WTC11 (cell line): ENCODE measurements around the gene NXPH3. TPM values are rescaled to one million over a fixed set of nuclear protein-coding genes. Genes with fewer than 3 reads are reported as not detected.

Experiments
- ATAC-seq: fragments of 200-7000 bp; cut with Tn5 transposase; 2 replicates; pipeline ENCODE4 v1.10.0; 2021; ENCODE audit warnings: mild to moderate bottlenecking, moderate library complexity
- CTCF ChIA-PET: fragments of 300-600 bp; sonication (Branson Sonifier 250); formaldehyde crosslinking; loops from one replicate; lab custom pipeline; 2021; ENCODE audit warnings: antibody characterized with exemption; lab: Charles Lee
- POLR2A ChIA-PET: fragments of 350-600 bp; sonication (Branson Sonifier 250); formaldehyde crosslinking; loops from one replicate; lab custom pipeline; 2021; ENCODE audit warnings: antibody characterized with exemption; lab: Charles Lee
- DNase-seq: peaks from one replicate; pipeline ENCODE4 v3.0.0; 2021; ENCODE audit warnings: low spot score
- H3K27ac Mint-ChIP-seq: 2 replicates; pipeline ENCODE4 v1.8.0; 2021; ENCODE audit warnings: mixed read lengths
- H3K27me3 Mint-ChIP-seq: 2 replicates; pipeline ENCODE4 v1.8.0; 2021; ENCODE audit warnings: low read depth, mild to moderate bottlenecking, moderate library complexity, mixed read lengths
- H3K36me3 Mint-ChIP-seq: 2 replicates; pipeline ENCODE4 v1.8.0; 2021; ENCODE audit warnings: mixed read lengths
- H3K4me1 Mint-ChIP-seq: 2 replicates; pipeline ENCODE4 v1.8.0; 2022; ENCODE audit warnings: mixed read lengths
- H3K4me3 Mint-ChIP-seq: 2 replicates; pipeline ENCODE4 v1.8.0; 2021; ENCODE audit warnings: mild to moderate bottlenecking, moderate library complexity, mixed read lengths
- H3K9me3 Mint-ChIP-seq: 2 replicates; pipeline ENCODE4 v1.8.0; 2021; ENCODE audit warnings: mixed read lengths
- ATF1 ChIP-seq: sonication (generic); formaldehyde crosslinking; IDR thresholded peaks from 2 replicates; pipeline ENCODE4 v1.8.1; 2023; ENCODE audit warnings: mild to moderate bottlenecking, moderate library complexity, missing genetic modification reagents
- ELF4 ChIP-seq: sonication (generic); formaldehyde crosslinking; IDR thresholded peaks from 2 replicates; pipeline ENCODE4 v1.8.1; 2022; ENCODE audit warnings: low read depth, mild to moderate bottlenecking, moderate library complexity, missing genetic modification reagents
- ETV6 ChIP-seq: sonication (generic); formaldehyde crosslinking; IDR thresholded peaks from 2 replicates; pipeline ENCODE4 v1.8.1; 2022; ENCODE audit warnings: mild to moderate bottlenecking, missing genetic modification reagents
- FOXP1 ChIP-seq: sonication (generic); formaldehyde crosslinking; IDR thresholded peaks from 2 replicates; pipeline ENCODE4 v1.8.0; 2022; ENCODE audit warnings: missing genetic modification reagents, mild to moderate bottlenecking, moderate library complexity, borderline replicate concordance
- GRHL2 ChIP-seq: fragments of 250-450 bp; sonication (Bioruptor Pico); IDR thresholded peaks from 2 replicates; pipeline ENCODE4 v1.8.0; 2022; ENCODE audit warnings: mild to moderate bottlenecking, moderate library complexity; ENCODE audit not compliant: insufficient replicate concordance, severe bottlenecking
- JAZF1 ChIP-seq: fragments of 250-450 bp; sonication (Bioruptor Pico); IDR thresholded peaks from 2 replicates; pipeline ENCODE4 v1.9.0; 2021; ENCODE audit warnings: moderate library complexity, mild to moderate bottlenecking, inconsistent platforms
- NR1H2 ChIP-seq: sonication (generic); formaldehyde crosslinking; IDR thresholded peaks from 2 replicates; pipeline ENCODE4 v1.9.0; 2021; ENCODE audit warnings: mild to moderate bottlenecking, moderate library complexity, missing genetic modification reagents
- RORB ChIP-seq: fragments of 250-450 bp; sonication (Bioruptor Pico); IDR thresholded peaks from 2 replicates; pipeline ENCODE4 v1.9.0; 2021; ENCODE audit warnings: mild to moderate bottlenecking
- SMAD3 ChIP-seq: sonication (generic); formaldehyde crosslinking; IDR thresholded peaks from 2 replicates; pipeline ENCODE4 v1.8.0; 2022; ENCODE audit warnings: missing genetic modification reagents, mild to moderate bottlenecking, borderline replicate concordance
- SMAD4 ChIP-seq: sonication (generic); formaldehyde crosslinking; IDR thresholded peaks from 2 replicates; pipeline ENCODE4 v1.8.0; 2022; ENCODE audit warnings: mild to moderate bottlenecking, missing genetic modification reagents
- ZNF219 ChIP-seq: sonication (generic); formaldehyde crosslinking; IDR thresholded peaks from 2 replicates; pipeline ENCODE4 v1.8.0; 2023; ENCODE audit warnings: missing genetic modification reagents, mild to moderate bottlenecking, borderline replicate concordance
- ZNF232 ChIP-seq: sonication (generic); formaldehyde crosslinking; IDR thresholded peaks from 2 replicates; pipeline ENCODE4 v1.8.0; 2022; ENCODE audit warnings: mild to moderate bottlenecking, missing genetic modification reagents
- ZNF423 ChIP-seq: fragments of 250-450 bp; sonication (Bioruptor Pico); IDR thresholded peaks from 2 replicates; pipeline ENCODE4 v2.1.2; 2022; ENCODE audit warnings: mild to moderate bottlenecking, moderate library complexity
- total RNA-seq: library from RNA; stranded (reverse); gene quantifications from 3 replicates; pipeline ENCODE4 v1.2.3, GENCODE V29; 2021
- TF ChIP-seq, protein P1 (sequence below): sonication (generic); formaldehyde crosslinking; IDR thresholded peaks from 2 replicates; pipeline ENCODE4 v1.8.1; 2022; ENCODE audit warnings: missing genetic modification reagents, borderline replicate concordance
- TF ChIP-seq, protein P2 (sequence below): sonication (generic); formaldehyde crosslinking; IDR thresholded peaks from 2 replicates; pipeline ENCODE4 v1.8.1; 2023; ENCODE audit warnings: mild to moderate bottlenecking, missing genetic modification reagents, moderate library complexity
- TF ChIP-seq, protein P3 (sequence below): fragments of 250-450 bp; sonication (Bioruptor Pico); IDR thresholded peaks from 2 replicates; pipeline ENCODE4 v1.8.0; 2021; ENCODE audit warnings: mild to moderate bottlenecking
- TF ChIP-seq, protein P4 (sequence below): sonication (generic); formaldehyde crosslinking; IDR thresholded peaks from 2 replicates; pipeline ENCODE4 v1.8.1; 2022; ENCODE audit warnings: low read depth, mild to moderate bottlenecking, moderate library complexity, missing genetic modification reagents, borderline replicate concordance

Gene NXPH3
- total RNA-seq, 1 experiment from 2014 or later, result 3.4 TPM

DNA sequence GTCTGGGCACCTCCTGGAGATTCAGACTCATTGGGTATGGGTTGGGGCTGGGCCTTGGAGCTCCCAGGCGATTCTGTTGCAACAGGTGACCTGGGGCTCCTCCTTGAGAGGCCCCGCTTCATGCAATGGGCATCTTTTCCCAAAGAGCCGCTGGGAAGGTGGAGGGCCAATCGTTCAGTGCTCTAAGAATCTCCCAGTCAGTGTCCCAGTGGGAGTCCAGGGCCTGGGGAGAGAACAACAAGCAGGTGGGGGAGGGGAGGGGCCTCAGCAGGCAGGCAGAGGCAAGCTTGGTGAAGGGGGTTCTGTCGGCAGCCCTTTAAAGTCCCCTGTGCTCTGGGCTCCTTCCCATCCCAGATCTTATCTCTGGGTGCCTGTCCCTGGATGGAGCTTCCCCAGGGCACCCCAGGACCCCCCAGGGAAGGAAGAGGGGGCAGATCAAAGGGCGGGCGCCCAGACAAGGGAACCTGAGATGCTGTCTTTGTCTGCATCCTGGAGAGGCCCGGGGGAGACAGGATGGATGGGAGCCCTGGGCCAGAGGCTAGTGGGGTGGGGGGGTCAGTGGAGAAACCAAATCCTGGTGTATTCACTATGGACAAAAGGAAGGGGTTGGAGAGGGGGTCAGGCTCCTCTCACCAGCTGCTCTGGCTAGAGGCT lies 30.5 kb upstream of the NXPH3 start:
- Mint-ChIP-seq H3K4me1 (peaks cover 30% of the 10 kb centered on the region), H3K36me3 (no peaks in the 10 kb centered on the region), H3K9me3 (peaks cover 17% of the 10 kb centered on the region), H3K27ac (no peak overlapping the region), H3K27me3 (peaks cover 5% of the 10 kb centered on the region; the same call in 1 of the 2 replicates), H3K4me3 (no peak overlapping the region)
- ATAC-seq, result no peak
- peak; percentile 61 for TF ChIP-seq ZNF423 (CRISPR knock-in tag)
- TF ChIP-seq, protein P1, sequence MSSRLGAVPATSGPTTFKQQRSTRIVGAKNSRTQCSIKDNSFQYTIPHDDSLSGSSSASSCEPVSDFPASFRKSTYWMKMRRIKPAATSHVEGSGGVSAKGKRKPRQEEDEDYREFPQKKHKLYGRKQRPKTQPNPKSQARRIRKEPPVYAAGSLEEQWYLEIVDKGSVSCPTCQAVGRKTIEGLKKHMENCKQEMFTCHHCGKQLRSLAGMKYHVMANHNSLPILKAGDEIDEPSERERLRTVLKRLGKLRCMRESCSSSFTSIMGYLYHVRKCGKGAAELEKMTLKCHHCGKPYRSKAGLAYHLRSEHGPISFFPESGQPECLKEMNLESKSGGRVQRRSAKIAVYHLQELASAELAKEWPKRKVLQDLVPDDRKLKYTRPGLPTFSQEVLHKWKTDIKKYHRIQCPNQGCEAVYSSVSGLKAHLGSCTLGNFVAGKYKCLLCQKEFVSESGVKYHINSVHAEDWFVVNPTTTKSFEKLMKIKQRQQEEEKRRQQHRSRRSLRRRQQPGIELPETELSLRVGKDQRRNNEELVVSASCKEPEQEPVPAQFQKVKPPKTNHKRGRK (CRISPR knock-in tag), result no peak
- no peak for DNase-seq
- POLR2A ChIA-PET, result no interaction called here
- CTCF ChIA-PET, result interaction anchor here (1.0 to 7.4 kb wide), 6 partner anchors 11 to 137 kb away, joined by 4 to 68 read pairs (median 12); no protein-coding TSS in a partner anchor

DNA sequence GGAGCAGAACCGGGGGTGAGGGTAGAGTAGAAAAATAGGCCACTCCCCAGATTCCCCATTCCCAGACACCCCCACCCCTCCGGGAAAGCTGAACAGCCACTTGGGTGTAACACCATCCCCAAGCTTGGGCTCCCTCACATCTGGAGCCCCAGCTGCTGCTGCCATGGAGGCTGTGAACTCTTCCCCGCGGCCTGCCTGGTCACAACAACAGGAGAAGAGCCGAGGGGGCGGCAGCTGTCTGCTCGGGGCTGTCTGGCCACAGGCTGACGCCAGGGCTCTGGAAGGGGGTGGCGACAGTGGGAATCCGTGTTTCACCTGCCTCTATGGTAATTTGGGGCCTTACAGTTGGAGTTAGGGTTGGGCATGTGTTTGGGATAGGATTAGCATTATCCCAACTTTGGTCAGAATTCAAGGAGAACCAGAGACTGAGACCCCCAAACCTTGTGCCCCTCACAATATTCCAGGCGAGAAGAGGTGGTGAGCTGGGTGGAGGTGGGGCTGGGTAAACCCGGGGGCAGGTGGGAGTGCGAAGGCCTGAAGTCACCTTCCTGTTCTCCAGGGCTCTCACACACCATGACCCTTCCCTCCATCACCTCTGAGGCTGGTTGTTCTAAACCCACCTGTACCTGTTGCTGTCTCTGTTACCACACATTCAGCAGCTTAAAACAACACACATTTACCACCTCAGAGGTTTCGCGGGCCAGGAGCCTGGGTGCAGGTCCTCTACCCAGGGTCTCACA lies 29.7 kb upstream of the NXPH3 start:
- ChIA-PET CTCF (interaction anchor here (1.1 to 7.4 kb wide), 6 partner anchors 10 to 138 kb away, joined by 4 to 68 read pairs (median 24); partner anchors contain the start of gene NGFR), POLR2A (no interaction called here)
- Mint-ChIP-seq H3K4me1 (peaks cover 30% of the 10 kb centered on the region), H3K27me3 (peaks cover 5% of the 10 kb centered on the region; the same call in 1 of the 2 replicates), H3K36me3 (no peaks in the 10 kb centered on the region), H3K9me3 (peaks cover 17% of the 10 kb centered on the region), H3K27ac (no peak overlapping the region), H3K4me3 (no peak overlapping the region)
- no peak for ATAC-seq
- no peak for TF ChIP-seq ZNF219 (CRISPR knock-in tag)
- no peak for TF ChIP-seq ZNF232
- TF ChIP-seq ATF1, result no peak
- TF ChIP-seq, protein P2, sequence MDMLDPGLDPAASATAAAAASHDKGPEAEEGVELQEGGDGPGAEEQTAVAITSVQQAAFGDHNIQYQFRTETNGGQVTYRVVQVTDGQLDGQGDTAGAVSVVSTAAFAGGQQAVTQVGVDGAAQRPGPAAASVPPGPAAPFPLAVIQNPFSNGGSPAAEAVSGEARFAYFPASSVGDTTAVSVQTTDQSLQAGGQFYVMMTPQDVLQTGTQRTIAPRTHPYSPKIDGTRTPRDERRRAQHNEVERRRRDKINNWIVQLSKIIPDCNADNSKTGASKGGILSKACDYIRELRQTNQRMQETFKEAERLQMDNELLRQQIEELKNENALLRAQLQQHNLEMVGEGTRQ (CRISPR knock-in tag), result no peak
- TF ChIP-seq RORB (CRISPR knock-in tag), result no peak
- TF ChIP-seq ELF4, result no peak
- TF ChIP-seq GRHL2 (CRISPR knock-in tag), result no peak
- TF ChIP-seq, protein P1 (CRISPR knock-in tag), result no peak
- TF ChIP-seq JAZF1, result no peak
- TF ChIP-seq, protein P3, sequence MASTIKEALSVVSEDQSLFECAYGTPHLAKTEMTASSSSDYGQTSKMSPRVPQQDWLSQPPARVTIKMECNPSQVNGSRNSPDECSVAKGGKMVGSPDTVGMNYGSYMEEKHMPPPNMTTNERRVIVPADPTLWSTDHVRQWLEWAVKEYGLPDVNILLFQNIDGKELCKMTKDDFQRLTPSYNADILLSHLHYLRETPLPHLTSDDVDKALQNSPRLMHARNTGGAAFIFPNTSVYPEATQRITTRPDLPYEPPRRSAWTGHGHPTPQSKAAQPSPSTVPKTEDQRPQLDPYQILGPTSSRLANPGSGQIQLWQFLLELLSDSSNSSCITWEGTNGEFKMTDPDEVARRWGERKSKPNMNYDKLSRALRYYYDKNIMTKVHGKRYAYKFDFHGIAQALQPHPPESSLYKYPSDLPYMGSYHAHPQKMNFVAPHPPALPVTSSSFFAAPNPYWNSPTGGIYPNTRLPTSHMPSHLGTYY (CRISPR knock-in tag), result no peak
- no peak for TF ChIP-seq NR1H2 (CRISPR knock-in tag)
- TF ChIP-seq ETV6 (CRISPR knock-in tag), result no peak
- no peak for TF ChIP-seq SMAD3 (CRISPR knock-in tag)
- no peak for TF ChIP-seq SMAD4 (CRISPR knock-in tag)
- TF ChIP-seq, protein P4, sequence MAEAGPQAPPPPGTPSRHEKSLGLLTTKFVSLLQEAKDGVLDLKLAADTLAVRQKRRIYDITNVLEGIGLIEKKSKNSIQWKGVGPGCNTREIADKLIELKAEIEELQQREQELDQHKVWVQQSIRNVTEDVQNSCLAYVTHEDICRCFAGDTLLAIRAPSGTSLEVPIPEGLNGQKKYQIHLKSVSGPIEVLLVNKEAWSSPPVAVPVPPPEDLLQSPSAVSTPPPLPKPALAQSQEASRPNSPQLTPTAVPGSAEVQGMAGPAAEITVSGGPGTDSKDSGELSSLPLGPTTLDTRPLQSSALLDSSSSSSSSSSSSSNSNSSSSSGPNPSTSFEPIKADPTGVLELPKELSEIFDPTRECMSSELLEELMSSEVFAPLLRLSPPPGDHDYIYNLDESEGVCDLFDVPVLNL, result no peak
- no peak for TF ChIP-seq FOXP1 (CRISPR knock-in tag)
- DNase-seq, result no peak
